CD4-positive, alpha-beta T cell treated with Interleukin-12 subunit alpha and Interleukin-12 subunit beta, for 1 hour (primary cell): Measurements from ENCODE around the gene DHX16.
A peak's percentile ranks its signal among the peaks of the same experiment; 100 is the strongest.
"Not testable (repeated sequence)": the region's sequence is repeated elsewhere in the genome, so short reads cannot be mapped to it uniquely, and the experiment has no call there.

ENCODE experiments used
- DNase-seq: peaks from one replicate; pipeline ENCODE4 v3.0.0-alpha.2; 2020

Gene DHX16

GRCh38 chr6:30678964-30679726 lies 6.3 kb upstream of the DHX16 start:
- peak; percentile 93 for DNase-seq

DNA sequence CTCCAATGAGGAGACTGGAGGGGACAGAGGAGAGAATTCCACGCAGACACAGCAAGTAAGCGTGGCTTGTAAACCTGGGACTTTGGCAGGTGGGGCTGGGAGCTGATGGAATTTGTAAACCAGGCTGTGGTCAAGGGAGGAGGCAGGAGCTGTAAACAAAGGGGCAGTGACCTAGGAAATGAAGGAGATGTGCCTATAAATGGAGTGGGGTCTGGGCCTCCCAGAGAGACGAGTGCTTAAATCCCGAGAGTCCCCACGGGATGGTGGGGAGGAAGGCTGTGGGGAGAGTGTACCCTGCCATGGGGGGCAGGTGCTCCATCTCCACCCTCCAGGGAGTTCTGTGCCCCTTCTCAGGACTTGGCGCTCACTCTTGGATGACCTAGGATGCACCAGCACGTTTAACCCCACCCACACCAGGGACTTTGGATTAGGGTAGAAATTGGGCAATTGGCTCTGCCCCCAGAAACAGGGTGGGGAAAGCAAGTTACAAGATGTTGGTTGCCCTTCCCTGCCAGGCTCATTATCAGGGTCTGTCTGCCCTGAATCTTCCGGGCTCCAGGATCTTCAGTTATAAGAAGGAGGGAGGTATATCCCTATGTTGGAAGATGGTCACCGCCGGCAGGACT lies 4.0 kb upstream of the DHX16 start:
- DNase-seq: no peak

- DNase-seq: no peak
Measured at GRCh38 chr6:30670760-30671527, 1.9 kb downstream of the DHX16 start.

- not testable (repeated sequence) for DNase-seq
Measured at GRCh38 chr6:30666300-30666699, 6.5 kb downstream of the DHX16 start.

GRCh38 chr6:30664994-30665767 lies 7.6 kb downstream of the DHX16 start:
- DNase-seq: no peak

- DNase-seq: not testable (repeated sequence)
Measured at GRCh38 chr6:30657922-30658321, 14.9 kb downstream of the DHX16 start.

- no peak for DNase-seq
Measured at GRCh38 chr6:30657454-30657853, 15.4 kb downstream of the DHX16 start.

- no peak for DNase-seq
Measured at GRCh38 chr6:30656513-30656912, 16.3 kb downstream of the DHX16 start.

DNA sequence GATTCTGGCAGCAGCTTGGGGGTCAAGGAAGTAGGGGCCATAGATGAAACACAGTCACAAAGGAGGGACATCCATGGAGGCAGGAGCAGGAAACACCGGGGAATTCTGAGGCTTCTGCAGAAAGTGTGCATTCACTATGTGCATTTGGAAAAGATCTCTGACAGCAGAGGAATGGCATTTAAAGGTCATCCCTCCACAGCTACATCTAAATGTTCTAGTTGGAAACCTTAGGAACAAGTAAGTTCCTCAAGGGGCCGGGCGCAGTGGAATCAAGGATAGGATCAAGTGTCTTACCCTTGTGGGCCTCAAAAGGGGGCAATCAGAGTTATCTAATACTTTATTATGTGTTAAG lies 17.1 kb downstream of the DHX16 start:
- DNase-seq: no peak

GRCh38 chr6:30654798-30655742 lies 17.7 kb downstream of the DHX16 start:
- no peak for DNase-seq

- DNase-seq: no peak
Measured at GRCh38 chr6:30651143-30651542, 21.7 kb downstream of the DHX16 start.

GRCh38 chr6:30647242-30648116 lies 25.3 kb downstream of the DHX16 start:
- DNase-seq: peak; percentile 78

GRCh38 chr6:30646450-30647241 lies 26.2 kb downstream of the DHX16 start, which contains the start of gene C6orf136:
C6orf136 (plus strand) TSS chr6:30647133; CDS start chr6:30647232, 99 bp downstream.
- peak; percentile 96 for DNase-seq

GRCh38 chr6:30645989-30646388 lies 26.8 kb downstream of the DHX16 start:
- no peak for DNase-seq

GRCh38 chr6:30644769-30645168 lies 28.0 kb downstream of the DHX16 start:
- DNase-seq: no peak

- DNase-seq: no peak
Measured at GRCh38 chr6:30643656-30644055, 29.1 kb downstream of the DHX16 start.

- DNase-seq: no peak
Measured at GRCh38 chr6:30641048-30641447, 31.8 kb downstream of the DHX16 start.

DNA sequence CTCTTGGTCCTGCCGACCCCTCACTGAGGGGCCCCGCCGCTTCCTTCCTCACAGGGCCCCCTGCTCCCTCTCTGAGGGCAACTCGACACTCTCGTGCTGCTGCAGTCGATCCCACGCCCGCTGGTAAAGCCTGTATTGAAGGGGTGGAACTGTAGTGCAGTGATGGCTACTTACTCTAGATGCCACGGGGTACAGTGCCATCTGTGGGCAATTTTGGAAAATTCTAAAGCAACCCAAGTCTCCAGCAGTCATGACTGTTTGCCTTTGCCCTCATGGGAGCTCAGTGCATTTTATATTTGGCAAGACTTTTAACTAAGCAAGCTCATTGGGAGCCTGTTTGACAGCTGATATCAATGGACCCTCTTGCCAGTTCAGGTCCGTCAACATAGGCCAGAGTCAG lies 32.3 kb downstream of the DHX16 start:
- DNase-seq: no peak

GRCh38 chr6:30635834-30636233 lies 37.0 kb downstream of the DHX16 start:
- no peak for DNase-seq
